Fibroblast of peridontal ligament (primary cell): ENCODE results near the gene MAML2.
"Not testable (repeated sequence)": the region's sequence is repeated elsewhere in the genome, so short reads cannot be mapped to it uniquely, and the experiment has no call there.

Experiments
- DNase-seq: peaks from one replicate; pipeline ENCODE4 v3.0.0-alpha.2; 2010; ENCODE audit errors: extremely low read depth

MAML2 gene

GRCh38 chr11:96187822-96188221, 155.2 kb downstream of the MAML2 start:
- DNase-seq: peak; percentile 78

GRCh38 chr11:96186806-96187205, 156.2 kb downstream of the MAML2 start:
- DNase-seq: no peak

GRCh38 chr11:96185220-96185768, 157.7 kb downstream of the MAML2 start:
- DNase-seq: no peak

GRCh38 chr11:96180937-96181336, 162.1 kb downstream of the MAML2 start:
- not testable (repeated sequence) for DNase-seq

GRCh38 chr11:96180341-96180740, 162.7 kb downstream of the MAML2 start:
- no peak for DNase-seq

GRCh38 chr11:96179905-96180304, 163.1 kb downstream of the MAML2 start:
- DNase-seq: no peak

- no peak for DNase-seq
Measured at GRCh38 chr11:96178887-96179279, 164.1 kb downstream of the MAML2 start.

- no peak for DNase-seq
Measured at GRCh38 chr11:96178049-96178886, 164.7 kb downstream of the MAML2 start.

- no peak for DNase-seq
Measured at GRCh38 chr11:96177146-96177545, 165.8 kb downstream of the MAML2 start.

GRCh38 chr11:96173906-96174305, 169.1 kb downstream of the MAML2 start:
- DNase-seq: no peak

GRCh38 chr11:96173422-96173821, 169.6 kb downstream of the MAML2 start:
- no peak for DNase-seq

GRCh38 chr11:96172604-96173003, 170.4 kb downstream of the MAML2 start:
- peak; percentile 49 for DNase-seq

- peak; percentile 23 for DNase-seq
Measured at GRCh38 chr11:96169250-96169649, 173.7 kb downstream of the MAML2 start.

- peak; percentile 96 for DNase-seq
Measured at GRCh38 chr11:96168623-96169022, 174.4 kb downstream of the MAML2 start.

GRCh38 chr11:96167787-96168186, 175.2 kb downstream of the MAML2 start:
- DNase-seq: no peak

- no peak for DNase-seq
Measured at GRCh38 chr11:96167203-96167758, 175.7 kb downstream of the MAML2 start.

GRCh38 chr11:96162816-96163499, 180.0 kb downstream of the MAML2 start:
- DNase-seq: peak; percentile 99

- DNase-seq: peak; percentile 56
Measured at GRCh38 chr11:96161307-96162089, 181.5 kb downstream of the MAML2 start.

GRCh38 chr11:96160732-96161306, 182.2 kb downstream of the MAML2 start:
- DNase-seq: no peak

- no peak for DNase-seq
Measured at GRCh38 chr11:96159968-96160367, 183.0 kb downstream of the MAML2 start.

GRCh38 chr11:96158126-96158525, 184.9 kb downstream of the MAML2 start:
- no peak for DNase-seq
